Lung (tissue), 12 donors: Measurements from ENCODE around the gene BARX2. TPM values are rescaled to one million over a fixed set of nuclear protein-coding genes. Genes with fewer than 3 reads are reported as not detected.

Source experiments
- ATAC-seq: fragments of 200-7000 bp; cut with Tn5 transposase; one replicate; pipeline ENCODE4 v1.9.1; 2020; ENCODE audit warnings: moderate number of reproducible peaks; ENCODE audit not compliant: insufficient read depth, low FRiP score
- DNase-seq, 3 donors: peaks; one replicate each; pipeline ENCODE4 v3.0.0-alpha.2; 2013 to 2017
- H3K27ac ChIP-seq, 2 donors: one replicate each; pipeline ENCODE4 v1.5.1; 2013; ENCODE audit warnings: mild to moderate bottlenecking in 2 of 2, moderate library complexity in 2 of 2, control low read depth in 1 of 2, inconsistent platforms in 1 of 2, low read depth in 1 of 2, low read length in 1 of 2
- H3K27me3 ChIP-seq, 3 donors: one replicate each; pipeline ENCODE4 v1.5.1; 2013; ENCODE audit warnings: low read length in 2 of 3; ENCODE audit not compliant: control insufficient read depth in 3 of 3, insufficient read depth in 3 of 3
- H3K36me3 ChIP-seq, 4 donors: one replicate each; pipeline ENCODE4 v1.5.1; 2013; ENCODE audit warnings: low read length in 4 of 4, mild to moderate bottlenecking in 1 of 4, moderate library complexity in 1 of 4; ENCODE audit not compliant: control insufficient read depth in 4 of 4, insufficient read depth in 4 of 4
- H3K4me1 ChIP-seq, 5 donors: one replicate each; pipeline ENCODE4 v1.5.1; 2013; ENCODE audit warnings: low read length in 5 of 5, mild to moderate bottlenecking in 2 of 5, moderate library complexity in 1 of 5; ENCODE audit not compliant: control insufficient read depth in 5 of 5, insufficient read depth in 5 of 5
- H3K4me3 ChIP-seq: one replicate; pipeline ENCODE4 v1.5.1; 2013; ENCODE audit warnings: mild to moderate bottlenecking, control low read depth, moderate library complexity
- H3K9ac ChIP-seq, 2 donors: one replicate each; pipeline ENCODE4 v1.5.1; 2013; ENCODE audit warnings: low read length in 2 of 2, control low read depth in 1 of 2; ENCODE audit not compliant: insufficient read depth in 1 of 2
- H3K9me3 ChIP-seq, 4 donors: one replicate each; pipeline ENCODE4 v1.5.1; 2013; ENCODE audit warnings: low read length in 3 of 4, mild to moderate bottlenecking in 1 of 4, moderate library complexity in 1 of 4; ENCODE audit not compliant: control insufficient read depth in 4 of 4, insufficient read depth in 3 of 4
- WGBS, 2 donors: extraction: QIAGEN DNeasy Blood & Tissue Kit; methylation state at CpG; one replicate each; pipeline ENCODE4 v1.1.7; 2013; 5-methylcytosine and 5-hydroxymethylcytosine counted together
- polyA plus RNA-seq, 2 donors: library from polyadenylated mRNA; stranded (reverse); fragments of 200-250 nt; gene quantifications; one replicate each; pipeline ENCODE4 v1.2.1, GENCODE V29; 2013
- total RNA-seq, 2 donors: library from RNA; depleted of rRNA in 1 of 2; stranded (reverse); fragments of >200 nt in 1 of 2; gene quantifications; one replicate each; pipeline ENCODE4 v1.2.1, GENCODE V29; 2014 to 2021
- TF ChIP-seq, protein P1 (sequence below): IDR thresholded peaks from 2 replicates; pipeline ENCODE4 v1.5.1; 2012; ENCODE audit warnings: mild to moderate bottlenecking; ENCODE audit errors: control extremely low read depth, extremely low read depth
- donor health status: control.
- donor health status: control.
- donor health status: Bipolar disorder and iron deficiency.
- donor health status: healthy.
- donor health status: DM: yes; HTN: yes; CAD: no.

The BARX2 gene
- total and polyA plus RNA-seq, 4 donors: 0.39 to 1.1 (median 0.75) TPM

DNA sequence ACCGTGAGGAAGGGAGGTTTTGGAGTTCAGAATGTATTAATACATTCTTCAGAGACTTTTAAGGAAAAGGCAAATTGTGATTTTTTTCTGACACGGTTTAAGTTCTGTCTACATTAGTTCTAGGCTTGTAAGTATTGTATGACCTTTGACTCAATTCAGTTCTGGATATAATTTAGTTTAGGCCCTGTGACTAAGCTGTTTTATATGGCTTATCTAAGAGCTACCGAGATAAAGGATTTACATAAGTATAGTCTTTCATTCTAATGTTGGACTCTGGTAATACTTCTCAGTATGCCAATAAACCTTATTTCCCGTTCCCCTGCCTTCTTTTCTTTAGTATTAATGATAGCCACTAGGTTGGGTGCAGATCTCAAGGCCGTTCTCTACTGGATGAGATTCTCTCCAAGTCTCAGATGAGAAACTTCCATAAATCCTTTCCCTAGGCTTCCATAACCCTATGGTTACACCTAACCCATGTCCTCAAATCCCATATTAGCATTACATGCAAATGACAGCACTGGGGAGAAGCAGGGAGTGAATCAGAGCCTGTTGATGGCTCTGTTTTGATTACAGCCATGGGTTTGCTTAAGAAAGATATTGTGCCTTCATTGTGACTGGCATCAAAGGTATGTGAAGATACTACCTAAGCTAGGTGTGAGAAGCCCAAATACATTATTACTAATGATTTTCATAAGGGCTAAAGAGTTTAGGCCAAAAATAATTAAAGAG is 38.7 kb downstream of the BARX2 start:
- ATAC-seq (no peak), DNase-seq (no peak)
- Histone ChIP-seq H3K9ac (no peak overlapping the region), H3K27me3 (no peaks in the 10 kb centered on the region), H3K4me1 (no peaks in the 10 kb centered on the region), H3K4me3 (no peak overlapping the region), H3K36me3 (no peaks in the 10 kb centered on the region), H3K9me3 (no peaks in the 10 kb centered on the region), H3K27ac (no peak overlapping the region)
- TF ChIP-seq, protein P1, sequence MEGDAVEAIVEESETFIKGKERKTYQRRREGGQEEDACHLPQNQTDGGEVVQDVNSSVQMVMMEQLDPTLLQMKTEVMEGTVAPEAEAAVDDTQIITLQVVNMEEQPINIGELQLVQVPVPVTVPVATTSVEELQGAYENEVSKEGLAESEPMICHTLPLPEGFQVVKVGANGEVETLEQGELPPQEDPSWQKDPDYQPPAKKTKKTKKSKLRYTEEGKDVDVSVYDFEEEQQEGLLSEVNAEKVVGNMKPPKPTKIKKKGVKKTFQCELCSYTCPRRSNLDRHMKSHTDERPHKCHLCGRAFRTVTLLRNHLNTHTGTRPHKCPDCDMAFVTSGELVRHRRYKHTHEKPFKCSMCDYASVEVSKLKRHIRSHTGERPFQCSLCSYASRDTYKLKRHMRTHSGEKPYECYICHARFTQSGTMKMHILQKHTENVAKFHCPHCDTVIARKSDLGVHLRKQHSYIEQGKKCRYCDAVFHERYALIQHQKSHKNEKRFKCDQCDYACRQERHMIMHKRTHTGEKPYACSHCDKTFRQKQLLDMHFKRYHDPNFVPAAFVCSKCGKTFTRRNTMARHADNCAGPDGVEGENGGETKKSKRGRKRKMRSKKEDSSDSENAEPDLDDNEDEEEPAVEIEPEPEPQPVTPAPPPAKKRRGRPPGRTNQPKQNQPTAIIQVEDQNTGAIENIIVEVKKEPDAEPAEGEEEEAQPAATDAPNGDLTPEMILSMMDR: no peak
- WGBS, 2 donors: 93 to 95% methylated on average over 5 of the region's 5 CpGs

DNA sequence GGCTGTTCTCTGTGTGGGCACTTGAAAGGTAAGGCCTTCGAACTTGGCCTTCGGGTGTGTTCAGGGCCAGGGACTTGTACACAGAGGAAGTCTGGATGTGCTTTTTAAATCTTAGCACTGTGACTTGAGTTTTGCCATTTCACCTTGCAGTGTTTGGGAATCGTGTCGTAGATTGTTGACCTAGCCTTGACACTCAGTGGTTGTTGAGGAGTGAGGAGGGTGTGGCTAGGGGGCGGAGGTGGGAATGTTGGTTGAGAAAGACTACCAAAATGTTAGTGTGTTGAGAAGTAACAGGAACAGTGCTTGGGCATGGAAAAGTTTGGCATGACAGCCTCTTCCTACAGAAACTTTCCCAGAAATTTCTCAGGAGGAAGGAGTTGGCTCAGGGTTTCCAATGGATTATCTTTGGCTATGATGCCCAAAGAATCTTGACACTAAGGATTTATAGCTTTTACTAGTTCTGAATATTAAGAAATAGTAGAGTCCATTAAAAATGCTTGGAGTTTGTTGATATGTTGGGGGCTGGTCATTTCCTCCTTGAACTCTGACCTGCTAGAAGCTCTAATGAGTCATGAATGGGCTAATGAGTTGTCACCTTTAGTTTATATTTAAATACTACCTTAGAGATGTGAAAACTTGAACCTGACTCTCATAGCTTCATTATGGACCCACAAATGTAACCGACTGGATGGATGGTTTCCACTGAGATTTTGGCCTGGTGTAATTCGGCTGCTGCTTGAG is 40.6 kb downstream of the BARX2 start:
- H3K9me3 ChIP-seq: no peaks in the 10 kb centered on the region
- 73 to 92% methylated on average over 7 of the region's 7 CpGs for WGBS, 2 donors
- TF ChIP-seq, protein P1: no peak
- no peaks in the 10 kb centered on the region for H3K4me1 ChIP-seq
- DNase-seq (no peak), ATAC-seq (no peak)
- H3K27me3 ChIP-seq: no peaks in the 10 kb centered on the region
- H3K27ac ChIP-seq: no peak overlapping the region
- no peaks in the 10 kb centered on the region for H3K36me3 ChIP-seq
- no peak overlapping the region for H3K4me3 ChIP-seq
- no peak overlapping the region for H3K9ac ChIP-seq

DNA sequence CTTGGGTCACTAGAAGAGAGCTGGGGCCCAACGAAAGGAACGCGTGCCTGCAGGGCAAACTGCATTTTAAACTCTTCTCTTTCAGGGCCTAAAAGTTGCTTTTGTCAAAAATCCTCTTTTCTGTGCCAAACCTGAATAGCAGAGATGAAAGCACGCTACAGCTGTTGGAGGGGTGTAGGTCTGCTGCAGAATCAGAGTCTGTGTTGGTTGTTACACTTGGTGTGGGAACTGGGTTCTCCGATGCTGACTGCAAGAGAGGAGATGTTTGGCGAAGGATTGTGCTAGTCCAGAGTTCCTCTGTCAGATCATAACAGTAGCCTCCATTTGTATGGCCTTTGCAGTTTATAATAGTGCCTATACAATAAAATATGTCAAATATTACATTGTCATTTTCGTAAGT is 41.8 kb downstream of the BARX2 start:
- no peaks in the 10 kb centered on the region for H3K36me3 ChIP-seq
- no peaks in the 10 kb centered on the region for H3K27me3 ChIP-seq
- DNase-seq: no peak
- TF ChIP-seq, protein P1: no peak
- H3K9ac ChIP-seq: no peak overlapping the region
- no peaks in the 10 kb centered on the region for H3K9me3 ChIP-seq
- no peaks in the 10 kb centered on the region for H3K4me1 ChIP-seq
- no peak overlapping the region for H3K4me3 ChIP-seq
- no peak overlapping the region for H3K27ac ChIP-seq
- WGBS, 2 donors: 94% methylated on average over 7 of the region's 7 CpGs
- no peak for ATAC-seq
